ENCODE data around the gene DCP1A. TPM values are rescaled to one million over a fixed set of nuclear protein-coding genes. Genes with fewer than 3 reads are reported as not detected.

Gene DCP1A
- total and polyA plus RNA-seq, 2 of the 13 experiments (the other 11 are each of a cell fraction or from before 2014, with no cell fraction given), result 14.2 to 41.2 TPM

- TF ChIP-seq TSC22D2 (CRISPR knock-in tag; IDR thresholded peaks at IDR 0.05; ENCODE audit: borderline replicate concordance), result no peak
- no peak for TF ChIP-seq MIXL1 (CRISPR knock-in tag; IDR thresholded peaks at IDR 0.05)
- no peak for TF ChIP-seq SATB2 (CRISPR knock-in tag; IDR thresholded peaks at IDR 0.05)
- TF ChIP-seq FOXA1 (IDR thresholded peaks at IDR 0.05), result no peak
- no peak for TF ChIP-seq FOXA1 (CRISPR knock-in tag; IDR thresholded peaks at IDR 0.05)
- no peak for TF ChIP-seq EZH2 (conservative IDR thresholded peaks at IDR 0.05; ENCODE audit: low read depth, low read length)
- no peak for TF ChIP-seq ZNF83 (CRISPR knock-in tag; IDR thresholded peaks at IDR 0.05; ENCODE audit: borderline replicate concordance)
- TF ChIP-seq SUZ12 (IDR thresholded peaks at IDR 0.05; ENCODE audit: low read depth, low read length), result no peak
- TF ChIP-seq TARDBP (CRISPR knock-in tag; IDR thresholded peaks at IDR 0.05), result no peak
- no peak for TF ChIP-seq NR2C2 (CRISPR knock-in tag; IDR thresholded peaks at IDR 0.05; ENCODE audit: borderline replicate concordance)
- 0 out of 2 replicates have a peak, but pooled peaks have one; percentile 31 for TF ChIP-seq ZNF343 (CRISPR knock-in tag; IDR thresholded peaks at IDR 0.05)
- no peak for TF ChIP-seq REL (CRISPR knock-in tag; conservative IDR thresholded peaks at IDR 0.05)
- no peak for TF ChIP-seq SIX1 (CRISPR knock-in tag; IDR thresholded peaks at IDR 0.05; ENCODE audit: borderline replicate concordance)
- TF ChIP-seq ZNF790 (CRISPR knock-in tag; IDR thresholded peaks at IDR 0.05; ENCODE audit: borderline replicate concordance), result no peak
- TF ChIP-seq ATF7 (IDR thresholded peaks at IDR 0.05), result no peak
- 0 out of 2 replicates have a peak, but pooled peaks have one; percentile 45 for TF ChIP-seq ATF7 (CRISPR knock-in tag; IDR thresholded peaks at IDR 0.05)
- TF ChIP-seq EED (CRISPR knock-in tag; IDR thresholded peaks at IDR 0.05), result no peak
- TF ChIP-seq, protein P1, sequence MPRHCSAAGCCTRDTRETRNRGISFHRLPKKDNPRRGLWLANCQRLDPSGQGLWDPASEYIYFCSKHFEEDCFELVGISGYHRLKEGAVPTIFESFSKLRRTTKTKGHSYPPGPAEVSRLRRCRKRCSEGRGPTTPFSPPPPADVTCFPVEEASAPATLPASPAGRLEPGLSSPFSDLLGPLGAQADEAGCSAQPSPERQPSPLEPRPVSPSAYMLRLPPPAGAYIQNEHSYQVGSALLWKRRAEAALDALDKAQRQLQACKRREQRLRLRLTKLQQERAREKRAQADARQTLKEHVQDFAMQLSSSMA (CRISPR knock-in tag; IDR thresholded peaks at IDR 0.05), result no peak
- no peak for TF ChIP-seq CBFB (CRISPR knock-in tag; IDR thresholded peaks at IDR 0.05)
- TF ChIP-seq HDAC2 (CRISPR knock-in tag; IDR thresholded peaks at IDR 0.05), result 0 out of 2 replicates have a peak, but pooled peaks have one; percentile 11
- TF ChIP-seq ZNF605 (CRISPR knock-in tag; IDR thresholded peaks at IDR 0.05), result no peak
- TF ChIP-seq ZXDC (CRISPR knock-in tag; IDR thresholded peaks at IDR 0.05), result no peak
- TF ChIP-seq, protein P2, sequence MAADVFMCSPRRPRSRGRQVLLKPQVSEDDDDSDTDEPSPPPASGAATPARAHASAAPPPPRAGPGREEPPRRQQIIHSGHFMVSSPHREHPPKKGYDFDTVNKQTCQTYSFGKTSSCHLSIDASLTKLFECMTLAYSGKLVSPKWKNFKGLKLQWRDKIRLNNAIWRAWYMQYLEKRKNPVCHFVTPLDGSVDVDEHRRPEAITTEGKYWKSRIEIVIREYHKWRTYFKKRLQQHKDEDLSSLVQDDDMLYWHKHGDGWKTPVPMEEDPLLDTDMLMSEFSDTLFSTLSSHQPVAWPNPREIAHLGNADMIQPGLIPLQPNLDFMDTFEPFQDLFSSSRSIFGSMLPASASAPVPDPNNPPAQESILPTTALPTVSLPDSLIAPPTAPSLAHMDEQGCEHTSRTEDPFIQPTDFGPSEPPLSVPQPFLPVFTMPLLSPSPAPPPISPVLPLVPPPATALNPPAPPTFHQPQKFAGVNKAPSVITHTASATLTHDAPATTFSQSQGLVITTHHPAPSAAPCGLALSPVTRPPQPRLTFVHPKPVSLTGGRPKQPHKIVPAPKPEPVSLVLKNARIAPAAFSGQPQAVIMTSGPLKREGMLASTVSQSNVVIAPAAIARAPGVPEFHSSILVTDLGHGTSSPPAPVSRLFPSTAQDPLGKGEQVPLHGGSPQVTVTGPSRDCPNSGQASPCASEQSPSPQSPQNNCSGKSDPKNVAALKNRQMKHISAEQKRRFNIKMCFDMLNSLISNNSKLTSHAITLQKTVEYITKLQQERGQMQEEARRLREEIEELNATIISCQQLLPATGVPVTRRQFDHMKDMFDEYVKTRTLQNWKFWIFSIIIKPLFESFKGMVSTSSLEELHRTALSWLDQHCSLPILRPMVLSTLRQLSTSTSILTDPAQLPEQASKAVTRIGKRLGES (CRISPR knock-in tag; IDR thresholded peaks at IDR 0.05; ENCODE audit: borderline replicate concordance), result no peak
- no peak; the same call in 1 of the 2 replicates for TF ChIP-seq ZNF280B (CRISPR knock-in tag; IDR thresholded peaks at IDR 0.05; ENCODE audit: borderline replicate concordance)
Observed at GRCh38 chr3:53259427-53260259, 87.7 kb downstream of the DCP1A start (continued).
